Measurements from ENCODE around the gene MDM2. TPM values are rescaled to one million over a fixed set of nuclear protein-coding genes. Genes with fewer than 3 reads are reported as not detected.

The MDM2 gene
- total and polyA plus RNA-seq, 2 of the 13 experiments (the other 11 are each of a cell fraction or from before 2014, with no cell fraction given): 29.3 to 314 TPM

DNA sequence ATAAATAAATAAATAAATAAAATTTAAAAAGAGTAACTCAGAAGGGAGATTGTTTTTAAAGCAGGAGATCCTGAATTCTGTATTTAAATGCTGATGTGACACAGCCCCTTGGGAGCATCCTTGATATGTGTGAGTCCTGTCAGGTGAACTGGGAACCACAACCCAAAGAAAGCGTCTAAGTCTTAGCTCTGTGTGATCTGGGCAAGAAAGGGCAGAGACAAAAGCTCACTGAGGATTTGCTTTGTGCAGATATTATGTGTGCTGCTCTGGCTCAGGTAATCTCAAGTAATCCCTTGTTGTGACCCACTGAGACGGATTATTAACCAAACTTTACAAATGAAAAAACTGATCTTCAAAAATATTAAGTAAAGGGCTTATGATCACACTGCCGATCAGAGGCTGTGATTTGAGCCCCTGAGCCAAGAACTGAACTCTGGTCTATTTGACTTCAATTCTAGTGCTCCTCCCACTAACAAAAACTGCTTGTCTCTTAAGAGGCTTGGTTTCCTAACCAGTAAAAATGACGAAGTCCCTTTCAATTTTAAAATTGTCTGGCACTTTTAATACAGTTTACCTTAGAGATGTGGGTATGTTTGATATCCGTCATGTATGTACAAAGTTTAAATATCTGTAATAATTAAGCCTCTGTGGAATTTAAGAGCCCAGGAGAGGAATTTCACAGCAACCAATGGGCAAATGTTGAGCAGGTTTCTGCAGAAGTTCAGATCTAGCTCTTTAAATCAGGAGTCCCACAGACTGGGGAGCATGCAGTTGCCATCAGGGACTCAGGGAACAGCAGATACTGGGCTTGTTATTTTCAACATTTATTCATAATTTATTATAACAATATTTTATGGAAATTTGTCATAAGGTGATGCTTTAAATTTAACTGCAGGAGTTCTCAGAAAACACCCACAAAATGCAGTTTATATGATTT, 78.9 kb downstream of the MDM2 start:
- no peak overlapping the region for H3K4me3 ChIP-seq (replicated peaks in 1 of 3; ENCODE audit: insufficient read depth in 1 of 3, low read depth in 2 of 3, low read length in 3 of 3)
- H3K4me2 ChIP-seq (ENCODE audit: low read depth, low read length): peak overlapping the region; percentile 4; the same call in 1 of the 2 replicates
- TF ChIP-seq MAFK (conservative IDR thresholded peaks at IDR 0.05 in 1 of 2, IDR thresholded peaks at IDR 0.05 in 1 of 2; ENCODE audit: low read length in 2 of 2) (0 out of 4 replicates have a peak, but pooled peaks of 1 of the 2 experiments have one; percentile 1), ZBTB3 (CRISPR knock-in tag; IDR thresholded peaks at IDR 0.05; ENCODE audit: borderline replicate concordance, low read depth) (no peak), ZNF512B (CRISPR knock-in tag; IDR thresholded peaks at IDR 0.05; ENCODE audit: borderline replicate concordance) (no peak), SP5 (CRISPR knock-in tag; IDR thresholded peaks at IDR 0.05; ENCODE audit: borderline replicate concordance, low read depth) (0 out of 2 replicates have a peak, but pooled peaks have one; percentile 44), ZNF263 (CRISPR knock-in tag; IDR thresholded peaks at IDR 0.05) (no peak), ARID5B (CRISPR knock-in tag; IDR thresholded peaks at IDR 0.05) (no peak), SP2 (CRISPR knock-in tag; IDR thresholded peaks at IDR 0.05) (no peak)
- TF ChIP-seq, protein P1, sequence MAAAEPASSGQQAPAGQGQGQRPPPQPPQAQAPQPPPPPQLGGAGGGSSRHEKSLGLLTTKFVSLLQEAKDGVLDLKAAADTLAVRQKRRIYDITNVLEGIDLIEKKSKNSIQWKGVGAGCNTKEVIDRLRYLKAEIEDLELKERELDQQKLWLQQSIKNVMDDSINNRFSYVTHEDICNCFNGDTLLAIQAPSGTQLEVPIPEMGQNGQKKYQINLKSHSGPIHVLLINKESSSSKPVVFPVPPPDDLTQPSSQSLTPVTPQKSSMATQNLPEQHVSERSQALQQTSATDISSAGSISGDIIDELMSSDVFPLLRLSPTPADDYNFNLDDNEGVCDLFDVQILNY (CRISPR knock-in tag; conservative IDR thresholded peaks at IDR 0.05): no peak
- ATAC-seq (peak; percentile 55), DNase-seq (ENCODE audit: low spot score) (peak; percentile 12), FAIRE-seq (peak; percentile 21)
- H3K36me3 ChIP-seq (replicated peaks in 1 of 2; ENCODE audit: control insufficient read depth in 1 of 2, insufficient read depth in 2 of 2, low read length in 2 of 2): no peaks in the 10 kb centered on the region
- 1% methylated on average over 5 of the region's 5 CpGs for WGBS (ENCODE audit: low lambda C conversion rate)
- H3K9ac ChIP-seq (ENCODE audit: insufficient read depth, low read depth, low read length): no peak overlapping the region
- no peak overlapping the region for H3K27ac ChIP-seq (ENCODE audit: extremely low read length, insufficient read depth, low read length)
- H3K27me3 ChIP-seq (ENCODE audit: control insufficient read depth in 1 of 2, insufficient read depth in 2 of 2, low read length in 2 of 2): no peaks in the 10 kb centered on the region
- intact Hi-C loops (cut with micrococcal nuclease; ENCODE audit: unreplicated experiment) (no loop called here), in situ Hi-C loops (cut with HindIII; ENCODE audit: extremely low pct_ligation_motif_present, low pct_unique_long_range_greater_than_20kb) (no loop called here)
- ChIA-PET CTCF (ENCODE audit: low intra/inter-chr PET ratio, low total read pairs) (no interaction called here), POLR2A (no interaction called here)
- peaks cover 6% of the 10 kb centered on the region for H3K4me1 ChIP-seq (ENCODE audit: insufficient read depth, low read length)
- H3K9me3 ChIP-seq (ENCODE audit: low read length): no peaks in the 10 kb centered on the region
- H3K79me2 ChIP-seq (ENCODE audit: insufficient read depth, low read length): no peaks in the 10 kb centered on the region
- no TSS peak for BruUV-seq (replicated peaks)
- H2AFZ ChIP-seq (ENCODE audit: low read length): no peak overlapping the region
- H4K20me1 ChIP-seq (ENCODE audit: insufficient read depth, low read length): no peaks in the 10 kb centered on the region

Measured in HepG2 (cell line).